T-helper 2 cell treated with Interferon-gamma antibody and Interleukin-4, amounts not matched to agents 100 ng/mL and 5 ng/mL, for 36 hours (primary cell): Measurements from ENCODE around the gene RAD51B. TPM values are rescaled to one million over a fixed set of nuclear protein-coding genes. Genes with fewer than 3 reads are reported as not detected.
"Not testable (repeated sequence)": the region's sequence is repeated elsewhere in the genome, so short reads cannot be mapped to it uniquely, and the experiment has no call there.

ENCODE experiments used
- intact Hi-C: fragments of 100-400 bp; cut with micrococcal nuclease; formaldehyde crosslinking; loops from one replicate; pipeline ENCODE4 v1.15.1; 2023
- total RNA-seq: library from RNA; stranded (reverse); gene quantifications from 2 replicates; pipeline ENCODE4 v1.2.3, GENCODE V29; 2022

RAD51B gene
- total RNA-seq, 1 donor from 2014 or later, result 31.7 TPM

DNA sequence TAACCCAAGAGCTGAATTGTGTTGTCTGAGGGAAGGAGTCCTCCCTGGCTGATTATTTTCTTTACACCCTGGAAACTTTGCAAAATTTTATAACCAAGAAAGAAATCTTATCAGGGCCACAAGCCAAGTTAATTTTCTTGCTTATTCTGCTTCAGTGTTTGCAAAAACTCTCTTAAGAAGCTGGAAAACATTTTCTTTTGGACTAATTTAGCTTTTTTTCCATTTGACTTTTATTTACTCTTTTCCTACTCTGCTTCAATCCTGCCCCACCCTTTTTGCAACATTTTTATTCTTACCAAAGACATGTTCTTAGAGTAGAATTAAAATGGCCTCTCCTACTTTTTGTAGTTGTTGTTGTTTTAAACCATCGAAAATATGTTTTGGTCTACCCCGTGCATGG lies 594.5 kb downstream of the RAD51B start:
- intact Hi-C loops, result no loop called here

DNA sequence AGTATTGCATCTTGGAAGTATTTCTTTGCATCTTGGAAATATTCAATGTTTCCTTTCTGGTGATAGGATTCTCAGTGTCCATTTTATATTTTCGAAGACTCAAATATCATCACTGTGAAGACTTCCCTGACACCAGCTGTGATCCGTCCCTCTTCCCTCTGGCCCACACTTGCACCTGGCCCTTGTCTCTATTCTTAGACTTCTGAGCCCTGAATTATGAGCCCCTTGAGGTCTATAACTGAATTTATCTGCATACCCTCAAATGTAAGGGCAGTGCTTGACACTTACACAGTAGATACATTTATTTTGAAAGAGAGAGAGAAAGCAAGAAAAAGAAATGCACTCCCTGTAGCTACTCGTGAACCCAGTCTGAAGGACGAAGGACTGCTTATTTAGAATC lies 596.6 kb downstream of the RAD51B start:
- intact Hi-C loops, result no loop called here

- intact Hi-C loops, result no loop called here
Observed at GRCh38 chr14:68417009-68417650, 597.6 kb downstream of the RAD51B start.

DNA sequence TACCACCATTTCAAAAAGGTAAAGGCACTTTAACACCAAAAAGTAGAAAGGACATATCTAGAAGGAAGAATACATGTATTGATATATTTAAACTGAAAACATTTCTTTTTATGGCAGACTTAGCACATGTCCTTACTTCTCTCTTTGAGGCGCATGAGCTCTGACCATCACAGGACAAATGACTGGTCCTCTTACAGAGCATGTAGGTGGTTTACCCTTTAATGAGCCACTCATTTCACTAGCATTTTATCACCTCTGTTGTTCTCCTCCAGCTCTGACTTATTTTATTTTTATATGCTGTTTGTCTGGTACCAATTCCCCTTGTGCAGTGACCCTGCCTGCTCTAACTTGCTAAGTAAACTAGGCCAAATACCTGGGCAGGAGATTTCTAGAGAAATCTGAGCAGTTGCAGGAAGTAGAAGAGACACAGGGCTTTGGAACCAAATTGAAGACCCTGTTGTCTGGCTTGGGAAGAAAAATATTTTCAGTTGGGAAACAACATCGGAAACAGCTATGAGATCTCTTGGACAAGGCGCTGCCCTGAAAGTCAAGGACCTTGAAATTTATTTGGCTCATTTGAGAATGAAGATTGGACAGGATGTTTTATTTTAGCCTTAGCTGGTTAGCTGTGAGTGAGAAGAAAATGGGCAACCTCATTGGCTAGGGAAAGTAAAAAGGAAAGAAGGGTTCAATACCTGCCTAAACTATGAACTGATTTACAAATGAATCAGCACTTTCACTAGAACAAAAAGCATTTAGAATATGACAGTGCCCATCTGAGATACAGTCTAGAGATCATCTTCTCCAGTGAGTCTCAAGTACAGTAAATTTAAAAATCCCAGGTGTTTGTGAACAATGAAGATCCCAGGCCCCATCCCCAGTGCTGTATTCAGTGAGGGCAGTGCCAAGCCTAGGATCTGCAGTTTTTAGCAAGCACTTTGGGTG lies 598.9 kb downstream of the RAD51B start:
- intact Hi-C loops, result no loop called here

DNA sequence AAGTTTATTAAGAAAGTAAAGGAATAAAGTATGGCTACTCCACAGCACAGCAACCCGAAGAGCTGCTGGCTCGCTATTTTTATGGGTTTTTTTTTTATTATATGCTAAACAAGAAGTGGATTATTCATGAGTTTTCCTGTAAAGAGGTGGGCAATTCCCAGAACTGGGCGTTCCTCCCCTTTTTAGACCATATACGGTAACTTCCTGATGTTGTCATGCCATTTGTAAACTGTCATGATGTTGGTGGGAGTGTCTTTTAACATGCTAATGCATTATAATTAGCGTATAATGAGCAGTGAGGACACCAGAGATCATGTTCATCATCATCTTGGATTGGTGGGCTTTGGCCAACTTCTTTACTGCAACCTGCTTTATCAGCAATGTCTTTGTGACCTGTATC lies 600.8 kb downstream of the RAD51B start:
- intact Hi-C loops, result no loop called here

GRCh38 chr14:68421116-68421515 lies 601.5 kb downstream of the RAD51B start:
- intact Hi-C loops, result no loop called here

- intact Hi-C loops, result no loop called here
Observed at GRCh38 chr14:68423686-68424085, 604.1 kb downstream of the RAD51B start.

GRCh38 chr14:68424443-68425172 lies 605.0 kb downstream of the RAD51B start:
- intact Hi-C loops, result no loop called here

DNA sequence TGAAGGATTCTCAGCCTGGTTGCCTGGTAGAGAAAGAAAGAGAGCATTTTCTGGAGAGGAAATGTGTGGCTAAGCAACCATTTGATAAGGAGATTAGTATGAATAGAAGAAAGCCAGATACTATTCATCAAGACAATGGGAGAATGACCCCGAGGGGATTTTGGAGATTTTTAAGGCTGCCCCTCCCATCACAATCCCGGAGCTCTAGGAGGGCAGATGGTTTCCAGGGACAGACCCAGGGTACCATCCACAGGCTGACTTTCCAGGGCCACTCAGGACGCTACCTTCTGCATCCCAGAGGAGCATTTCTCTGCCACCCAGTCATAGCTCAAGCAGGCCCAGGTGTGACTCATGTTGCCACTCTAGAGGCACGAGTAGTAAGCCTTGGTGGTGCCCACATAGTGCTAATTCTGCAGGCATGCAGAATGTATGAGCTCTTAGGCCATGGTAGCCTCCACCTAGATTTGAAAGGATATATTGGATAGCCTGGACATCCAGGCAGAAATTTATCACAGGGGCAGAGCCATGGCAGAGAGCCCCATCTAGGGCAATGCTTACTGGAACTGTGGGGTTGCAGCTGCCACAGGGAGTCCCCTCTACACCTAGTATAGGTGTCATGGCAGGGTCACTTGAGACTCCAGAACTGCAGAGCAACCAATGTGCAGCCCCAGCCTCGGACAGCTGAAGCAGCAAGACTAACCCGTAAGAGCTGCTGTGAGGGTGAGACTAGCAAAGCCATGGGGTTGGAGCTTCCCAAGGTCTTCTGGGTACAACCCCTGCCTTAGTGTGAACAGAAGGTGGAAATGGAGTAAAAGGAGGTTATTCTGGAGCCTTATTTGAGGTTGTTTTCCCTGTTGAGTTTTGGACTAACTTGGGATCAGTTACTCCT lies 607.3 kb downstream of the RAD51B start:
- intact Hi-C loops, result no loop called here

- intact Hi-C loops, result no loop called here
Observed at GRCh38 chr14:68427550-68427890, 607.9 kb downstream of the RAD51B start.

DNA sequence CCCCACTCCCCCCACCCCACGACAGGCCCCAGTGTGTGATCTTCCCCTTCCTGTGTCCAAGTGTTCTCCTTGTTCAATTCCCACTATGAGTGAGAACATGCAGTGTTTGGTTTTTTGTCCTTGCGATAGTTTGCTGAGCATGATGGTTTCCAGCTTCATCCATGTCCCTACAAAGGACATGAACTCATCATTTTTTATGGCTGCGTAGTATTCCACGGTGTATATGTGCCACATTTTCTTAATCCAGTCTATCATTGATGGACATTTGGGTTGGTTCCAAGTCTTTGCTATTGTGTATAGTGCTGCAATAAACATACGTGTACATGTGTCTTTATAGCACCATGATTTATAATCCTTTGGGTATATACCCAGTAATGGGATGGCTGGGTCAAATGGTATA lies 609.3 kb downstream of the RAD51B start:
- intact Hi-C loops, result not testable (repeated sequence)

DNA sequence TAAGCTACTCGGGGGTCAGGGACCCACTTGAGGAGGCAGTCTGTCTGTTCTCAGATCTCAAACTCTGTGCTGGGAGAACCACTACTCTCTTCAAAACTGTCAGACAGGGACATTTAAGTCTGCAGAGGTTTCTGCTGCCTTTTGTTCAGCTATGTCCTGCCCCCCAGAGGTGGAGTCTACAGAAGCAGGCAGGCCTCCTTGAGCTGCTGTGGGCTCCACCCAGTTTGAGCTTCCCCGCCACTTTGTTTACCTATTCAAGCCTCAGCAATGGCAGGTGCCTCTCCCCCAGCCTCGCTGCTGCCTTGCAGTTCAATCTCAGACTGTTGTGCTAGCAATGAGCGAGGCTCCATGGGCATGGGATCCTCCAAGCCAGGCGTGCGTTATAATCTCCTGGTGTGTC lies 614.6 kb downstream of the RAD51B start:
- intact Hi-C loops, result not testable (repeated sequence)

DNA sequence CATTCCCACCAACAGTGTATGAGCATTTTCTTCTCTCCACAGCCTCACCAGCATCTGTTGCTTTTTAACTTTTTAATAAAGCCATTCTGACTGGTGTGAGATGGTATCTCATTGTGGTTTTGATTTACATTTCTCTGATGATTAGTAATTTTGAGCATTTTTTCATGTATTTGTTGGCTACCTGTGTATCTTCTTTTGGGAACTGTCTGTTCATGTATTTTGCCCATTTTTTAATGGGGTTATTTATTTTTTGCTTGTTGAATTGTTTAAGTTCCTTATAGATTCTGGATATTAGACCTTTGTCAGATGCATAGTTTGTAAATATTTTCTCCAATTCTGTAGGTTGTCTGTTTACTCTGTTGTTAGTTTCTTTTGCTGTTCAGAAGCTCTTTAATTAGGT lies 616.1 kb downstream of the RAD51B start:
- intact Hi-C loops, result not testable (repeated sequence)

- intact Hi-C loops, result no loop called here
Observed at GRCh38 chr14:68439676-68440075, 620.1 kb downstream of the RAD51B start.

DNA sequence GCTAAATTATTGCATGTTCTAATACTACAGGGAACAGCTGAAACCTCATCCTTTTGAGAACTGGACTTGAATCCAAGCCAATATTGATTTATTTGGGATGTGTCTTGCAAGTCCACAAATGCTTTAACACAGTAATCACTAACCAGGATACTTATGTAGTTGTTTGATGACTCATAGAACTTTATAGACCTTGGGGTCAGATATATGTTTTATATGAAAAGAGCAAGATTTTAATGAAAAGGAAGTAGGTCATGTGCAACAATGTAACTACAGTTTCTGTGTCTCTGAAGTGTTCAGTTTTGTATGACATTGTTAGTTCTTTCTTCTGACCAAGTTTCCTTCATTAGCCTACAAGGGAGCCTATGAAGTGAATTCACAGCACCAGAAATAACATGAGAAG lies 621.2 kb downstream of the RAD51B start:
- intact Hi-C loops, result no loop called here

GRCh38 chr14:68441542-68441941 lies 622.0 kb downstream of the RAD51B start:
- intact Hi-C loops, result no loop called here

DNA sequence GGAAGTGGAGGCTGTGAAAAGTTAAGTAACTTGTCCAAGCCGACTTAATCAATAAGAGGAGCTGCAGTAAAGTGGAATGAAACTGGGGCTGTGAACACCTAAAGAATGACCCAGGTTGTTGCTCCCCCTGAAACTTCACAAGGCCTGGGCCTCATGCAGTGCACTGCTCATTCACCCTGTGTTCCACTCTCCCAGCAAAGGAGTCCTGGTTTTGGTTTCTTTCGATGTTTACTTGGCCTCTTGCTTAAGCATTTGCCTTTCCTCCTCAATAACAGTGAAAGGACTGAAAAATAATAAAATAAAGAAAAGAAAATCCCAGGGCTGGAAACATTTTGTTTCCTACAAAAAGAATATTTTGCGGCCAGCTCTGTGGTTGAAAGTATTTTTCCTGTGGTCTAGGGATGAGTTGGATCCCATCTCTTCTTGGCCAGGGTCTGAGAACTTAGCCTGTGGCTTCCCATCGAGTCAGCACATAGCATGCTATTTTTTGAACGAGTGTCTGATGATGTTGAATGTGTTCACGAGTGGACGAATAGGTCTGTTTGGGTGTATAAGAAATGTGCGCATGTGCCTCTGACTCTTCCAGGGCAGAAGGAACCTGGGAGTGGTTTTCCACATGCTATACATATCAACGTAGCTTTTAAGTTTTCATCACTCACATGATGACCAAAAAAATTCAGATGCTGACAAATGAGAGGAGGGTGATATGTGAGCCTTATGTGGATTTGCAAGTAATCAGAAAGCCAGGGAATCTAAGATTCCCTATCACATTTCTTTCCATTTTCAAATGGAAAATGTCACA lies 623.5 kb downstream of the RAD51B start:
- intact Hi-C loops, result no loop called here

GRCh38 chr14:68444449-68445168 lies 625.0 kb downstream of the RAD51B start:
- intact Hi-C loops, result no loop called here

GRCh38 chr14:68446243-68447040 lies 626.9 kb downstream of the RAD51B start:
- intact Hi-C loops, result no loop called here
